KMS-11 (cell line): ENCODE results near the gene SOCS7.
A peak's percentile ranks its signal among the peaks of the same experiment; 100 is the strongest.

Experiments
- H2AFZ ChIP-seq: fragments of 200-600 bp; sonication (generic); 2 replicates; pipeline ENCODE4 v1.6.1; 2016; ENCODE audit warnings: antibody characterized with exemption, mixed run types, low read depth
- H3K27ac ChIP-seq: fragments of 200-600 bp; sonication (generic); 2 replicates; pipeline ENCODE4 v1.6.1; 2016; ENCODE audit warnings: mild to moderate bottlenecking, mixed run types
- H3K27me3 ChIP-seq: fragments of 200-600 bp; sonication (generic); 2 replicates; pipeline ENCODE4 v1.6.1; 2017; ENCODE audit warnings: mild to moderate bottlenecking, low read depth, mixed run types, moderate library complexity; ENCODE audit not compliant: insufficient read depth
- H3K36me3 ChIP-seq: fragments of 200-600 bp; sonication (generic); 2 replicates; pipeline ENCODE4 v1.6.1; 2017; ENCODE audit warnings: mild to moderate bottlenecking, mixed run types; ENCODE audit not compliant: insufficient read depth
- H3K4me1 ChIP-seq: fragments of 200-600 bp; sonication (generic); 2 replicates; pipeline ENCODE4 v1.6.1; 2016; ENCODE audit warnings: mild to moderate bottlenecking, low read depth, mixed run types; ENCODE audit not compliant: poor library complexity, severe bottlenecking
- H3K4me2 ChIP-seq: fragments of 200-600 bp; sonication (generic); 2 replicates; pipeline ENCODE4 v1.7.0; 2016; ENCODE audit warnings: mild to moderate bottlenecking, mixed run types
- H3K4me3 ChIP-seq: fragments of 200-600 bp; sonication (generic); IDR thresholded peaks from 2 replicates; pipeline ENCODE4 v1.6.1; 2017; ENCODE audit warnings: low read depth, low read length, mixed read lengths; ENCODE audit not compliant: insufficient read depth
- H3K79me2 ChIP-seq: fragments of 200-600 bp; sonication (generic); 2 replicates; pipeline ENCODE4 v1.6.1; 2016; ENCODE audit warnings: low read depth, mixed run types; ENCODE audit not compliant: insufficient read depth
- H3K9ac ChIP-seq: fragments of 200-600 bp; sonication (generic); 2 replicates; pipeline ENCODE4 v1.6.1; 2016; ENCODE audit warnings: mild to moderate bottlenecking, mixed run types
- H4K20me1 ChIP-seq: fragments of 200-600 bp; sonication (generic); 2 replicates; pipeline ENCODE4 v1.6.1; 2016; ENCODE audit warnings: mild to moderate bottlenecking, mixed run types; ENCODE audit not compliant: insufficient read depth
- CTCF ChIP-seq: fragments of 200-600 bp; sonication (generic); conservative IDR thresholded peaks from 2 replicates; pipeline ENCODE4 v1.6.1; 2017; ENCODE audit warnings: low read depth, mild to moderate bottlenecking, antibody characterized with exemption, low read length, moderate library complexity, mixed read lengths

The SOCS7 gene

DNA sequence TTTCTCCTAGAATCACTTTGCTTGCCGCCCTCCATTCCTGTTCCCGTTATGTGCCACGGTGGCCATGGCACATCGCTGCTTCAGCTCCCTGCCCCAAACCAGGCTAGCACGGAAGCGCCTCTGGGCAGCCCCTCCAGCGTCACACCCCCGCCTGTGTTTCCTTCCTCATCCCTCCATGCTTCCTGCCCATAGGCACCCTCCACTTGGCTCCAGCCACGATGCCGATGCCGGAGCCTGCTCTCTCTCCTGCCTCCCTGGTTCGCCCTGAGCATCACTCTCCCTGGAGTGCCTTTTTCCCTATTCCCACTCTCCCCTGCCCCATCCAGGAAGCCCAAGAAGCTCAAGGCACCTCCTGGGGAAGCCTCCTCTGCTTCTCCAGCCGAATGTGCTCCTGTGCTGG is 73.4 kb downstream of the SOCS7 start:
- Histone ChIP-seq H3K4me1 (peaks cover 45% of the 10 kb centered on the region), H3K27me3 (no peaks in the 10 kb centered on the region; the same call in 1 of the 2 replicates), H3K9ac (no peak overlapping the region), H3K36me3 (no peaks in the 10 kb centered on the region), H4K20me1 (no peaks in the 10 kb centered on the region), H3K27ac (no peak overlapping the region), H3K4me2 (no peak overlapping the region), H3K79me2 (no peaks in the 10 kb centered on the region; the same call in 1 of the 2 replicates), H3K4me3 (no peak overlapping the region), H2AFZ (no peak overlapping the region)
- TF ChIP-seq CTCF: no peak

GRCh38 chr17:38425744-38426143 is 74.1 kb downstream of the SOCS7 start:
- Histone ChIP-seq H3K27me3 (no peaks in the 10 kb centered on the region; the same call in 1 of the 2 replicates), H3K4me3 (no peak overlapping the region), H3K4me2 (no peak overlapping the region)

GRCh38 chr17:38426441-38426840 is 74.8 kb downstream of the SOCS7 start:
- Histone ChIP-seq H3K27me3 (no peaks in the 10 kb centered on the region), H3K4me1 (peaks cover 47% of the 10 kb centered on the region), H3K27ac (no peak overlapping the region), H3K9ac (no peak overlapping the region), H4K20me1 (no peaks in the 10 kb centered on the region), H3K36me3 (no peaks in the 10 kb centered on the region), H3K79me2 (no peaks in the 10 kb centered on the region; the same call in 1 of the 2 replicates), H2AFZ (no peak overlapping the region), H3K4me3 (no peak overlapping the region), H3K4me2 (peak overlapping the region; percentile 64)
- TF ChIP-seq CTCF: no peak

More at GRCh38 chr17:38425744-38426143, 74.1 kb downstream of the SOCS7 start:
- H3K79me2 ChIP-seq: no peaks in the 10 kb centered on the region; the same call in 1 of the 2 replicates
- H3K36me3 ChIP-seq: no peaks in the 10 kb centered on the region
- TF ChIP-seq CTCF: no peak
- H3K4me1 ChIP-seq: peaks cover 47% of the 10 kb centered on the region
- no peak overlapping the region for H3K9ac ChIP-seq
- no peak overlapping the region for H2AFZ ChIP-seq
- no peak overlapping the region for H3K27ac ChIP-seq
- no peaks in the 10 kb centered on the region for H4K20me1 ChIP-seq

DNA sequence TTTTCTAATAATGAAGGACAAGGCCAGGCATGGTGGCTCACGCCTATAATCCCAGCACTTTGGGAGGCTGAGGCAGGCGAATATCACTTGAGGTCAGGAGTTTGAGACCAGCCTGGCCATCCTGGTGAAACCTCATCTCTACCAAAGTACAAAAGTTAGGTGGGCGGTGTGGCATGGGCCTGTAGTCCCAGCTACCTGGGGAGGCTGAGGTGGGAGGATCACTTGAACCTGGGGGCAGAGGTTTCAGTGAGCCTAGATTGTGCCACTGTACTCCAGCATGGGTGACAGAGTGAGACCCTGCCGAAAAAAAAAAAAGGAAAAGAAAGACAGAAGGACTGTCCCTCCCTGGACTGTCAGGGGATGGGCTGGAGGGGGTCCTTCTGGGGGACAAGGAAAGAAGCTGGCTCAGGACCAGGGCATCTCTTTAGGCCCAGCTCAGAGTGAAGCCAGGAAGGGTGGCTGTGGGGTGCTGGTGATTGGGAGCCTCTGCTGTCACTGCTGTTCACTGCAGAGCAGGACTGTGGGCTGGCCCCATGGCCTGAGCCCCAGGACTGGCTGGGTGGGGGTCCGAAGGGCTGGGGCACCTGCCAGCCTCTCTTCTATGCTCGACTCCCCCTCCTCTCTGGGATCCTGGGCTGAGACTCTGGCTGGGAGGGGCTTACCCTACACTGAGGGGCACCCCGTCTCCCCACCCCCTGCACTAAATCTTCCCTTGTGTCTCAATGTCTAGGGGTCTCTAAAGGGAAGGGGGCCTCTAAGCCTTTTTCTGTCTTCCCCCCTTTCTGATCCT is 75.7 kb downstream of the SOCS7 start:
- no peak for TF ChIP-seq CTCF
- Histone ChIP-seq H3K4me3 (no peak overlapping the region), H4K20me1 (no peaks in the 10 kb centered on the region), H3K79me2 (no peaks in the 10 kb centered on the region; the same call in 1 of the 2 replicates), H3K4me2 (peak overlapping the region; percentile 64), H3K4me1 (peaks cover 47% of the 10 kb centered on the region), H3K9ac (peak overlapping the region; percentile 50; the same call in 1 of the 2 replicates), H2AFZ (peak overlapping the region; percentile 60; the same call in 1 of the 2 replicates), H3K36me3 (no peaks in the 10 kb centered on the region), H3K27ac (no peak overlapping the region), H3K27me3 (no peaks in the 10 kb centered on the region)
